D721Med (cell line): ENCODE results near the gene KCNAB1.

Source experiments
- DNase-seq: peaks from one replicate; pipeline ENCODE4 v3.0.0; 2011; ENCODE audit warnings: low spot score; ENCODE audit not compliant: insufficient read length
- FAIRE-seq: peaks from 2 replicates; lab custom pipeline; 2011; peaks lifted over from hg19 to GRCh38; lab: Jason Lieb, UNC
- CTCF ChIP-seq: IDR thresholded peaks from 2 replicates; pipeline ENCODE4 v1.5.1; 2012; ENCODE audit warnings: mild to moderate bottlenecking, control low read depth; ENCODE audit not compliant: insufficient read depth; ENCODE audit errors: missing control alignments

Gene KCNAB1

GRCh38 chr3:156535798-156536197 lies 415.4 kb downstream of the KCNAB1 start:
- TF ChIP-seq CTCF: no peak
- FAIRE-seq: no peak
- DNase-seq: no peak

GRCh38 chr3:156536524-156537316 lies 416.3 kb downstream of the KCNAB1 start:
- DNase-seq (no peak), FAIRE-seq (no peak)
- no peak for TF ChIP-seq CTCF

GRCh38 chr3:156539051-156539450 lies 418.7 kb downstream of the KCNAB1 start:
- TF ChIP-seq CTCF: no peak
- no peak for FAIRE-seq
- DNase-seq: no peak

GRCh38 chr3:156539802-156540201 lies 419.4 kb downstream of the KCNAB1 start:
- no peak for DNase-seq
- no peak for FAIRE-seq
- TF ChIP-seq CTCF: no peak

- DNase-seq (no peak), FAIRE-seq (no peak)
- no peak for TF ChIP-seq CTCF
Observed at GRCh38 chr3:156542101-156543042, 422.0 kb downstream of the KCNAB1 start.

GRCh38 chr3:156543043-156543555 lies 422.7 kb downstream of the KCNAB1 start:
- no peak for TF ChIP-seq CTCF
- DNase-seq: no peak
- no peak for FAIRE-seq
